DMS79 treated with DMSO at 0.1 percent for 48 hours (cell line): ENCODE measurements around the gene ZCCHC14.
"Not testable (repeated sequence)": the region's sequence is repeated elsewhere in the genome, so short reads cannot be mapped to it uniquely, and the experiment has no call there.

Experiments
- DNase-seq: peaks from one replicate; lab custom pipeline; 2025; lab: John Stamatoyannopoulos, UW

ZCCHC14 gene

GRCh38 chr16:87524407-87524806 lies 31.6 kb upstream of the ZCCHC14 start:
- DNase-seq, result no peak

DNA sequence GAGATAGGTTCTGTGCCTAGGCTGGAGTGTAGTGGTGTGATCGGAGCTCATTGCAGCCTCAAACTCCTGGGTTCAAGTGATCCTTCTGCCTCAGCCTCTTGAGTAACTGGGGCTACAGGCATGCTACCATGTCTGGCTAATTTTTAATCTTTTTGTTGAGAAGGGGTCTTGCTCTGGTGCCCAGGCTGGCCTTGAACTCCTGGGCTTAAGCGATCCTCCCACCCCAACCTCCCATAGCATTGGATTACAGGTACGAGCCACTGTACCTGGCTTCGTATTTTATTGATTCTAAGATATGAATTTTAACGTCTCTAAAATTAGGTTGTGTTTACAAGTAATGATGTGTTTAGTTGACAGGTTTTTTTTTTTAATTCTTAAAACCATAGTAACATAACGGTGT lies 30.8 kb upstream of the ZCCHC14 start:
- not testable (repeated sequence) for DNase-seq

GRCh38 chr16:87521764-87522163 lies 28.9 kb upstream of the ZCCHC14 start:
- DNase-seq, result not testable (repeated sequence)

GRCh38 chr16:87519170-87519569 lies 26.3 kb upstream of the ZCCHC14 start:
- DNase-seq, result not testable (repeated sequence)

DNA sequence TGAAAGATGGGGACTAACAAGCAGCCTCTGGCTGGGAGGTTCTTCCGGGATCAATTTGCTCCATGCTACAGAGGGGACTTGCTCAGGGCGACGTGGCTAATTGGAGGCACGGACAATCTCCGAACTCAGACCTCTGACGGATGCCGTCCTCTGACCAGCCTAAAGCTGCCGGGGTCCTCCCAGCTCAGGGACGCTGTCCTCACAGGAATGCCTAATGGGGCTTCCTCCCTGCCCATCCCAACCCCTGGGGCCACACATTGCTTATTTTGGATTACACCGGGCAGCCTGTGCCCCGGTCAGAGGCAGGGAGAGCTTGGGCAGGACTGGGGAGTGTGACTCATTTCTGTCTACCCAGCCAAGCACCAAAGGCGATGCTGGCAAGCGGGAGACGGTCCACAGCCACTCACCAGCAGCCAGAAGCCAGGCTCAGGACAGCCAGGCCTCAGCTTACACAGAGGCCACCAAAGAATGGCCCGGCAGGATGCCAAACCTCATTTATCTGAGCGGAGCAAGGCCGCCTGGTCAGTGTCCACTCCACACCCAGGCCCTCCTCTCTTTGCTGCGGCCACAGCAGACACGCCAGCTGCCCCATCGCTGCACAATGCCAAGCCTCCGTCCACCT lies 25.7 kb upstream of the ZCCHC14 start:
- DNase-seq, result not testable (repeated sequence)

- not testable (repeated sequence) for DNase-seq
Measured at GRCh38 chr16:87517610-87518429, 25.0 kb upstream of the ZCCHC14 start.

DNA sequence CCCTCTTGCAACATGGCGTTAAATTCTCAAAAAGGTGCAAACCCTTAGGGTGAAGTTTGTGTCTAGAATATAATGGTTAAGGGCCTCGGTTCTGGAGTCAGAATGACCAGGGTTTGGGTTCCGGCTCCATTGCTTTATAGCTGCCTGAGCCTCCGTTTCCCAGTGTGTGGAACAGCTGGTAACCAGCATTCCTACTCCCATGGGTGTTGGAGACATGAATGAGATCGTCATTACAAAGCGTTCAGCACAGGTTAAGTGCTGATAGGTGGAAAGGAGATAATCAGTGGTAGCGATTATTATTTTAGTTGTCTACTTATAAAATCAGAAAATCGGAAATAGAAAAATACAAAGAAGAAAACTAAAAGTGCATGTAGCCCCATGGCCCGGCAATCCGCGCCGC lies 23.5 kb upstream of the ZCCHC14 start:
- DNase-seq, result no peak

DNA sequence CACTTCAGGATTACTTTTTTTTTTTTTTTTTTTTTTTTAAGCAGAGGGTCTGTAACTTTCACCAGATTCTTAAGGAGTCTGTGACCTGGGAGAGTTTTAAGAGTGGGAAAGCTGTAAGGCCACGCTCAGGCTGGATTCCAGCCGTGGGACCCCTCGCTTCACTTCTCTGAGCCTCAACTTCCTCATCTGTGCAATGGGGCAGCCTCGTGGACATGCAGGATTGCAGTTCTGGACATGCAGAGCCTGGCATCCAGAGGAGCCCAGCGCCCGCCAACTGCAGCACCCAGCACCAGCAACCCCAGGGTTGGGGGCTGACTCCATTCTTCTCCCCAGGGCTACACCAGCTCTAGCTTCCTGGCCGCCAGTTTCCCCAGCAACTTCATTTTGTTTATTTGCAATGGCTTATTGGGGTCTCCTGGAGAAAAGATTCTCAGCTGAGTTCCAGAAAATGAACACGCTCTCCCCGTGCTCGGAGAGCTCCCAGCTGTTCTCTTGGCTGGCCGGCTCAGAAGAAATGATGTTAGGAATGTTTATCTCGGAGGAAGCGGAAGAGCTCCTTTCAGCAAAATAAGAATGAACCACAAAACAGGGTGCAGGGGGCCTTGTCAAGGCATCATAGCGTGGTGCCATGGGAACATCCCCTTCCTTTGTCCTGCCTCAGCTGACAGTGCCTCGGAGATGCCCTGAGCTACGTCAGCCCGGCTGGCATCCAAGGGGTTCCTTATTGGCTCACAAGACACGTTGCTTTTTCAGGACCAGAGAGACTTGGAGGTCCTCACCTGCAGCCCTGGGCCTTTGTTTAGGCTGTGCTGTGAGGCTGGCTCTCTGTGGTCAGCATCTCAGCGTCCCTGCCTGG lies 22.9 kb upstream of the ZCCHC14 start:
- no peak for DNase-seq

DNA sequence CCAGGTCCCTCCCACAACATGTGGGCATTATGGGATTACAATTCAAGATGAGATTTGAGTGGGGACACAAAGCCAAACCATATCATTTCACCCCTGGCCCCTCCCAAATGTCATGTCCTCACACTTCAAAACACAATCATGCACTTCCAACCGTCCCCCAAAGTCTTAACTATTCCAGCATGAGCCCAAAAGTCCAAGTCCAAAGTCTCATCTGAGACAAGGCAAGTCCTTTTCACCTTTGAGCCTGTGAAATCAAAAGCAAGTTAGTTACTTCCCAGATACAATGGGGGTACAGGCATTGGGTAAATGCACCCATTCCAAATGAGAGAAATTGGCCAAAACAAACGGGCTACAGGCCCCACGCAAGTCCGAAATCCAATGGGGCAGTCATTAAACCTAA lies 17.0 kb upstream of the ZCCHC14 start:
- DNase-seq, result not testable (repeated sequence)

DNA sequence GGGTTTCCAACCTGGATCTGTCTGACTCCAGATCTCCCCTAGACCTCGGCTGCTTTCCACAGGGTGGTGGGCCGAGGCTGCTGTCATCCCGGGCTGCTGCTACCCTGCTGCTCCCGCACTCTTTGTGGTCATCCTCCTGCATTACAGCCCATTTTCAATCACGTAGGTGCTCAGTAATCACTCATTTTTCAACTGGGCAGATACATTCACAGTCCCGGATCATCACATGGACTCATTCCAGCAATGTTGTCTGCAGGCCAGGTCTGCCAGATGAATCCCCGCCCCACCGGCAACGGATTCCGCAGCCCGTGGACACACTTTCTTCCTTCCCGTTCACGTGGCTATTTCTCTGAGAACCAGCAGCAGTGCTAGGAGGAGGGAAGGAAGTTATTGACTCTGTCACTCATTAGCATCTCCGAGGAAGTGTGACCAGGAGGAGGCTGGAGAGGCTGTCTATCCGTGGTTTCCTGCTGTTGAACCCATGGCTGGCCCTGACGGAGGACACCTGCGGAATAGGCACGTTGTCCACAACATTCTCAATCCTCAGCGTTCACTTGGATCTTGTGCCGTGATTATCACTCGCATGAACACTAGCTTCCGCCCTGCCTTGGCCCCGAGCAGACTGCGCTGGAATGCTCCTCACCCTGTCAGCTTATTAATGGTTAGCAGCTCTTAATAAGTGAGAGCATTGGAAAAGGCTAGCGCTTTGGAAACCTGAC lies 14.7 kb upstream of the ZCCHC14 start:
- DNase-seq, result no peak

DNA sequence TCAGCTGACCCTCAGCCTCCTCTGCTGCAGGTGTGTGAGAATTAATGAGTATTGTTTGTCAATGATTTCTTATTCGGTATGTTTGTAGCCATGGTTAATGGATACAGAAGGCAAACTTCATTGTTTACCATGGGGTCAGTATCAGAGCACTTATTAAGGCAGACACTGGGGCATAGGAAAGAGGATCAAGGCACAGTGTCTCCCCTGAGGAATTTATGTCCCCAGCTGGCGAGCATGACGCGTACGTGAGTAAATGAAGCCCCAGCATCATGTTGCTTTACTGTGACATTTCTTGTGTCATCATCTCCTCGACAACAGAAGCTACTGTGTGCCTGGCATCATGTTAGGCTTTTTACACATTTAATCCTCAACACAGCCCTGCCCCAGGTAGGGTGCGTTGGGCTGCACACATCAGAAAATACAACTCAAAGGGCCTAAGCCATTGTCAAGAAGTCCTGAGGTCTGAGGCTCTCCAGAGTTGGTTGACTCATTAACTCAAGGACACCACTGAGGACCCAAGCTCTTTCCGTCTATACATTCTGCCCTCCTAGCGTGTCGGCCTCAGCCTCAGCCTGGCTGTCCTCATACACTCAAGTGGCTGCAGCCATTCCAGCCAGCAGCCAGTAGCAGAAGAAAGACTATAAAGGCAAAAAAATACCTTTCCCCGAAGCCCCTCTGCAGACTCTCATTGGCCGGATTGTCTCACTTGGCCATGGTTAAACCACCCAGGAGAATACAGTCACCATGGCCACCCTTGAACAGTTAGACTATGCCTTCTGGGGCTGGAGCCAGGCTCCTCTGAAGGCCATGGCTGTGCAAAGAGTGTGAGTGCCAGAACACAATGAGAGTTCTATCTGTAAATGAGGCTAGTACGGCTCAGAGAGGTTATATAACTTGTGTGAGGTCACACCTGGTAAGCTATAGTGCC lies 13.9 kb upstream of the ZCCHC14 start:
- DNase-seq, result no peak

GRCh38 chr16:87505834-87506233 lies 13.0 kb upstream of the ZCCHC14 start:
- no peak for DNase-seq

DNA sequence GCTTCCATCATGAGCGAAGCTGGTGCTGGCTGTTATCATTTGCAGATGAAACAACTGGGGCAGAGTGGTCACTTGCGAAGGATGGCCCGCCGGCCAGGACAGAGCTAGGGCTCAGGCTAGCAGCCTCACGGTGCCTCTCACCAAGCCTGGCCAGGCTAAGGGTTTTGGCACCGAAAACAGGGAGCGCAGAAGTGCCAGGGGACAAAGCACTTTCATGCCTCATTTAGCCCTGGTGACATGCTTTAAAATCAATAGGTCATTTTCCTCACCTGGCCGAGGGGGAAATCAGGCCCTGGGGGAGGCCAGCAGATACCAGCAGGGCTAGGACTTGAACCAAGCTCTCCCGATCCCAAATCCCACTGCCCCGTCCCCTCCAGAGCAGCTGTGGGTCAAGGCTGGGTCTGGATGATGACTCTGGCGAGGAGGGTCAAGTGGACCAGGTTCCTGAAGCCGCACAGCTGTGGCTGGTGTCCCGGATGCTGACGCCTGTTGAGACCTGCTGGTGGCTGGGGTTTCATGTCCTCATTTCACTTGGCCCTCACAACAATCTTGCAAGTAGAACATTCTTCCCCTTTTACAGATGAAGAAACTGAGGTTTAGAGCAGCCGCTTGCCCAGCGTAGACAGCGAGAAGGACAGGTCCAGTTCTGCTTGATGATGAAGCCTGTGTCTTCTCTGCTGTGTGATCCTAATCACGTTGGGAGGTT lies 10.6 kb upstream of the ZCCHC14 start:
- DNase-seq, result not testable (repeated sequence)

GRCh38 chr16:87502308-87502969 lies 9.6 kb upstream of the ZCCHC14 start:
- no peak for DNase-seq

DNA sequence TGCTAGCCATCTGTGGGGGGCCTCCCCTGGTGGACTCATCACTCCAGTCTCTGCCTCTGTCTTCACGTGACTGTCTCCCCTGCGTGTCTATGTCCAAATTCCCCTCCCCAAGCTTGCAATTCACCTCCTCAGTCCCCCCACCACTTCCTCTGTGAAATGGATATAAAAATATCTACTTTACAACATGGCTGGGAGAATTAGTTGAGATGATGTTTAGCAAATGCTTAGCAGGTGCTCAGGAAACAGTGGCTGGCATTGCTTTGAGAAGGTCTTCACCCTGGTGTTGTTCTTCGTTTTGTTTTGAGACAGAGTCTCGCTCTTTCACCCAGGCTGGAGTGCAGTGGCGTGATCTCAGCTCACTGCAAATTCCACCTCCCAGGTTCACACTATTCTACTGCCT lies 8.3 kb upstream of the ZCCHC14 start:
- DNase-seq, result no peak

GRCh38 chr16:87499189-87499486 lies 6.3 kb upstream of the ZCCHC14 start:
- DNase-seq, result no peak

- DNase-seq, result no peak
Measured at GRCh38 chr16:87498324-87499188, 5.7 kb upstream of the ZCCHC14 start.

- DNase-seq, result not testable (repeated sequence)
Measured at GRCh38 chr16:87497767-87498290, 5.0 kb upstream of the ZCCHC14 start.
